AG09319 (cell line): ENCODE measurements around the gene ADARB1.

Experiments
- DNase-seq: peaks from one replicate; pipeline ENCODE4 v3.0.0-alpha.2; 2010; ENCODE audit warnings: low read depth; ENCODE audit errors: extremely low read depth
- TF ChIP-seq, protein P1 (sequence below): IDR thresholded peaks from 2 replicates; pipeline ENCODE4 v1.5.1; 2011; ENCODE audit warnings: low read depth, mild to moderate bottlenecking, inconsistent platforms, low read length, moderate library complexity

The ADARB1 gene

DNA sequence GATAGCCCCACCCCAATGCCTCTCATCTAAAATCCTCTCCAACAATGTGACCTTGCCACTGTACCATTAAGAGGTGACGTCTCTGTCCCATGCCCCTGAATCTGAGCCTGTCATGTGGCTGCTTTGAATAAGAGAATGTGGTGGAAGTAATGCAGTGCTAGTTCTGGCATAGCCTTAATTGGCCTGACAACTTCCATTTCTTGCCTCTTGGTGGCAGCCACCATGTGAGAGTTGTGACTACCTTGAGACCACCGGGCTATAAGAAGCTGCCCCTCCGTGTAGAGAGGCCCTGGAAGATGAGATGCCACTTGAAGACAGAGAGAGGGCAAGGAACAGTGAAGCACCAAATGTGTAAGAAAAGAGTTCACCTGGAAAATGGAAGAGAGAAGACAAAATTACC is 118.0 kb downstream of the ADARB1 start:
- DNase-seq: no peak
- TF ChIP-seq, protein P1, sequence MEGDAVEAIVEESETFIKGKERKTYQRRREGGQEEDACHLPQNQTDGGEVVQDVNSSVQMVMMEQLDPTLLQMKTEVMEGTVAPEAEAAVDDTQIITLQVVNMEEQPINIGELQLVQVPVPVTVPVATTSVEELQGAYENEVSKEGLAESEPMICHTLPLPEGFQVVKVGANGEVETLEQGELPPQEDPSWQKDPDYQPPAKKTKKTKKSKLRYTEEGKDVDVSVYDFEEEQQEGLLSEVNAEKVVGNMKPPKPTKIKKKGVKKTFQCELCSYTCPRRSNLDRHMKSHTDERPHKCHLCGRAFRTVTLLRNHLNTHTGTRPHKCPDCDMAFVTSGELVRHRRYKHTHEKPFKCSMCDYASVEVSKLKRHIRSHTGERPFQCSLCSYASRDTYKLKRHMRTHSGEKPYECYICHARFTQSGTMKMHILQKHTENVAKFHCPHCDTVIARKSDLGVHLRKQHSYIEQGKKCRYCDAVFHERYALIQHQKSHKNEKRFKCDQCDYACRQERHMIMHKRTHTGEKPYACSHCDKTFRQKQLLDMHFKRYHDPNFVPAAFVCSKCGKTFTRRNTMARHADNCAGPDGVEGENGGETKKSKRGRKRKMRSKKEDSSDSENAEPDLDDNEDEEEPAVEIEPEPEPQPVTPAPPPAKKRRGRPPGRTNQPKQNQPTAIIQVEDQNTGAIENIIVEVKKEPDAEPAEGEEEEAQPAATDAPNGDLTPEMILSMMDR: no peak

DNA sequence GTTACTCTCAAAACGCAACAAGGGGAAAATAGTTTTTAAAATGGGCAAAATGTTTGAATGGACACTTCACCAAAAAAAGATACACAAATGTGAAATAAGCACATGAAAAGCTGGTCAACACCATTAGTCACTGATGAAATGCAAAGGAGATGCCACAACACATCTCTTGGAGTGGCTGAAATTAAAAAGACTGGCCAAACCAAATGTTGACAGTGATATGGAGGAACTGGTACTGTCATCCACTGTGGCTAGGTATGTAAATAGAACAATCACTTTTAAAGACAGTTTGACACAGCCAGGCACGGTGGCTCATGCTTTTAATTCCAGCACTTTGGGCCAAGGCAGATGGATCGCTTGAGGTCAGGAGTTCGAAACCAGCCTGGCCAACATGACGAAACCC is 122.2 kb downstream of the ADARB1 start:
- TF ChIP-seq, protein P1: no peak
- no peak for DNase-seq

DNA sequence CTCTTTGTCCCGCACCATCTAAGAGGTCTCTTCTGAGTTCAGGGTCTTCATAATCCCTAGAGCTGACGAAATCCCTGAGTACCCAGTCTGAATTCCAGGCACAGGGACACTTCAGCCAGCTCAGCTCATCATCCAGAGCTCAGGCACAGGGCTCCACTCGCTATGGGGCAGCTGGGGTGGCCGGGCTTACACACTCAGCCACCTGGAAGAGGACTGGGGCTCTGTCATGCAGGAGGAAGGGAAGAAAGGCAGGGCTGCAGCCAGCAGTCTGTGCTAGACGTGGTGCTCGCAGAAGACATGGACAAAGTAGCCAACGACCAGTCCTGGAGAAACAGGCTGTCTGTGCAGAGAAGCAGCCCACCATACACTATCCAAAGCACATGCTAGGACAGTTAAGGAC is 124.8 kb downstream of the ADARB1 start:
- no peak for DNase-seq
- TF ChIP-seq, protein P1: no peak

DNA sequence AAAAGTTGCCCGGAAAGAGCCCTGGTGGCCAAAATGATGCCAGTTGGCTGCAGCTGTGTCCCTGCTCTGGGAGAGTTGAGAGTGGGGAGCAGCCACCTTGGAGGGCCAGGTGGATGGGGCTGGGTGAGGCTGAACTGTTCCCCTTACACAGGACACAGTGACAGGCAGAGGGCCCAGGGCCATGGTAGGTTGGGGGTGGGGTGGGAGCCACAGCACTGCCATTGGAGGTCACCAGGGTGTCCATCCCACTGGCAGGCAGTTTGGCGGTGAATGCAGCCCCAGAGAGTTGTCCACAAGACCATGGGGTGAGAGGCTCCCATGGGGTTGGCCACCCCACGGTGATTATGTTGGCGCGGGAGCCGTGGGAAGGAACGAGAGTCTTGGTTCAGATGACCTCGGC is 125.7 kb downstream of the ADARB1 start:
- DNase-seq: no peak
- TF ChIP-seq, protein P1: no peak

DNA sequence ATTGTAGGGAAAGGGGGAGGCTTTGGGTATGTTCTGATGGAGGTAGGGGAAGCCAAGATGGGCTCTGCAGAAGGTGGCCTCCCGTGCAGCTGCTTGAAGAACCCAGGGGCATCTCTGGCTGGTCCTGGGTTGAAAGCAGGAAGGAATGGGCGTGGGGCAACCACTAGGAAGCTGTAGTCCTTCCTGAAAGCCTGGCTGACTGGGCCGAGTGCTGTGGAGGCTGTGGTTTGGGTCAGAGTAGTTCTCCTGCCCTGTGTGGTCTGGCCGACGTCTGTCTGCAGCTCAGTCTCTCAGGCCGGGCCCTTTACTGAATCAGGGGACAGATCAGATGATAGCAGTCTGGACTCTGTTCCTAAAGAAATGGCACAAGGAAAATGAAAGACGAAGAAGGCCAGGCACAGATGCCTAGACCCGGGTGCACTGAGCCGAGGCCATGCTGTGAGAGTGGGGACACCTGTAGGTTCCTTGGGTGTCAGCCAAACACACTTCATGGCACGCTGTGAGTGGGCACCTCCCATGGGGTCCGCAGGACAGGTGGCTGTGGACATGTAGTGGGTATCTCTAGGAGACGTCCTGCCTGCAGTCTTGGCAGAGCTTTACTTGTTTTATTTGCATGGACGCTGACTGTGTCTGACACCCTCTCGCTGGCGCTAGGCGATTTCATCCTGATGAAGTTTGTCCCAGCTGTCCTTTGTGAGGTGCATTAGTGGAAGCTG is 126.4 kb downstream of the ADARB1 start:
- TF ChIP-seq, protein P1: no peak

DNA sequence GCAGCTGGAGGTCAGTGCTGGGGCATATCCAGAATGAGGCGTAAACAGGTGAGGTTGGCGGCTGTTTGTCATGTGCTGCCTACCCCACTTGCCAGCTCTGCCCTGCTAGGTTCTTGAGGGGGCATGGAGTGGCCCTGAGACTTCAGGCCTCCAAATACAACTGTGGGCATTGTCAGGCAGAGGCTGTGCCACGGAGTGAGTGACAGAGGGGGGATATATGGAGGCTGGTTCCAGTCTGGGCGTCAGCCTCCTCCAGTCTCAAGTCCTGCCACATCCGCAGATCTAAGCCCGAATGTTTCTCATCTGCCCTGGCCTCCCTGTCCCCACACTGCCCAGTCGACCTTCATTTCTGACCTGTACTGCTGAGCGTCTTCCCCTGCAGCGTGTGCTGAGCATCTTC is 128.0 kb downstream of the ADARB1 start:
- DNase-seq: no peak
- TF ChIP-seq, protein P1: no peak

More for the DNA sequence above, 126.4 kb downstream of the ADARB1 start:
- DNase-seq: no peak

DNA sequence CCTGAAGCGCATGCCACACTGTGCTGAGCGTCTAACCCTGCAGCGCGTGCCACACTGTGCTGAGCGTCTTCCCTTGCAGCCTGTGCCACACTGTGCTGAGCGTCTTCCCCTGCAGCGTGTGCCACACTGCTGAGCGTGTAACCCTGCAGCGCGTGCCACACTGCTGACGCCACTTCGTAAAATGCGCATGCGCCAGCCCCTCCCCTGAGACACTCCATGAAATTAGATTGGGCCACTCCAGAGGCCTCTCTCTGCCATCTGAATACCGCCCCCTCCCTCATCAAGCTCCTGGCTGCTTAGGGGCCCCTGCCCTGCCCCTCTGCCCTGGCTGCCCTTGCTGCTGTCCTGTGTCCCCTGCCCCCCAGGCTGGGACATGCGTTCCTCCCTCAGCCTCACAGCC is 128.5 kb downstream of the ADARB1 start:
- TF ChIP-seq, protein P1: no peak
- no peak for DNase-seq
